EL (cell line): ENCODE data around the gene ZCCHC14.
"Not testable (repeated sequence)": the region's sequence is repeated elsewhere in the genome, so short reads cannot be mapped to it uniquely, and the experiment has no call there.

Experiments used
- DNase-seq: peaks from one replicate; pipeline ENCODE4 v3.0.0-alpha.2; 2016

ZCCHC14 gene

GRCh38 chr16:87495578-87496446 is 3.0 kb upstream of the ZCCHC14 start:
- no peak for DNase-seq

DNA sequence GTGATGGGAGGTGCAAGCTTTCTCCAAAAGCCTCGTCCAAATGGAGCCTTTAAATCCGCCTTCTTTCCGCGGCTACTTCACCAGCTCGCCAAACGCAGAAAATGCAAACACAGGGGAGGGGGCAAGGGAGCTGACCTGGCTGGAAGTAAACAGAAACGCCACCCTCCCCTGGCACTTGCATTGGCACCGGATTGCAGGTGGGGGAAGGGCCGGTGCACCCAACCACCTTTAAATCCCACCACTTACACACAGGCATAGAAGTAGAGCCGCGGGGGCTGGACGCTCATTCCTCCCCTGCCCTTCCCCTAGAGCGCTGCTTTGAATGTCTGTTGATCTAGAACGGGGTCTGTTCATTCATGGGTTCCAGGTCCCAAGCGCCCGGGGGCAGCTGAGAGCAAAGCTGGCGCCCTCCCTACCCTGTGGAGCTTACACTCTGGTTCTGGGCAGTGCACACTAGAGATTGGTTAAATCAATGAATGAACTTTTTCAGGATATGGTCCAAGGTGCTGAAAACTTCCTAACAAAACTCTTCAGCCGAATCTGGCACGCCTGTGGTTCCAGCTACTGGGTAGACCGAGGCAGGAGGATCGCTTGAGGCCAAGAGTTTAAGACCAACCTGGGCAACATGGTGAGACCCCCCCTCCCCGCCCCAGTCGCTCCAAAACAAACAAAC is 920 bp upstream of the ZCCHC14 start:
- no peak for DNase-seq

DNA sequence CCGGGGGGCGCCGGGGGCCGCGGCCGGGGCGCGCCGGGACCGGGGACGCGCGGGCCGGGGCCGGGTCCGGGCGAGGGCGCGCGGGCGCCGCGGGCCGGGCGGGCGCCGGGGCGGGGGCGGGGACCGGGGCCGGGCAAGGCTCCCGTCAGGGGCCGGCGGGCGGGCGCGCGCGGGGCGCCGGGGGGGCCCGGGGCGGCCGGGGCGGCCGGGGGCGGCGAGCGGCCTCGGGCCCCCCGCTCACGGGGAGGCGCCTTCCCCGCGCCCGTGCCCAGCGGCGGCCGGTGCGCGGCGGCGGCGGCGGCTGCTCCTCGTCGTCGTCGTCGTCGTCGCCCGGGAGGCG is 563 bp downstream of the ZCCHC14 start:
- no peak for DNase-seq

DNA sequence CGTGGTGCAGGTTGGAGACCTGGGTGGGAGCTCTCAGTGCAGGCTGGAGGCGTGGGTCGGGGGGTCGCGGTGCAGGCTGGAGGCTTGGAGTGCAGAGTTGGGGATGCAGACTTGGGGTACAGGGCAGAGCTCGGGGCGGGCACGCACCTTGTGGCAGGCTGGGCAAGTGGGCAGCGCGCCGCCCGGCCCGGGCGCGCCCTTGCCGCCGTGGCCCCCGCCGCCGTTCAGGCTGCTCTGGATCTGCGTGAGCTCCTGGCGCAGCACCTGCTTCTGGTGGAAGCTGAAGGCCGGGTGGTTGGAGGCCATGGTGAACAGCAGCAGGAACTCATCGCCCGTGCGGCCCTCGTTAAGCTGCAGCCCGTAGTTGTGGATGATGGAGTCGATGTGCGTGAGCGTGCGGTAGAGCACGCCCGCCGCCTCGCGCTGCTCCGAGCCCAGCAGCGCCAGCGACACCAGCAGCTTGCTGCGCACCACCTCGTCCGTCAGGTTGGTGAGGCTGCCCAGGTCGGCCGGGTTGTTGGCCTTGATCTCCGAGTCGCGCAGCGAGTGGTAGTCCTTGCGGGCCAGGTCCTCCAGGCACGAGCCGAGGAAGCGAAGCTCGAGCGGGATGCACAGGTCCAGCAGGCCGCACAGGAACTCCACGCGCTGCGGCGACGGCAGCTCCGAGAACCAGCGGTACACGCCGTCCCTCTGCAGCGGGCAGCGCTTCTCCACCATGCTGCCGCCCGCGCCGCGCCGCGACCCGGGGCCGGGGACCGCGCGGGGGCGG is 1.1 kb downstream of the ZCCHC14 start:
- DNase-seq = peak; percentile 50

GRCh38 chr16:87490799-87491521 is 1.9 kb downstream of the ZCCHC14 start:
- not testable (repeated sequence) for DNase-seq

DNA sequence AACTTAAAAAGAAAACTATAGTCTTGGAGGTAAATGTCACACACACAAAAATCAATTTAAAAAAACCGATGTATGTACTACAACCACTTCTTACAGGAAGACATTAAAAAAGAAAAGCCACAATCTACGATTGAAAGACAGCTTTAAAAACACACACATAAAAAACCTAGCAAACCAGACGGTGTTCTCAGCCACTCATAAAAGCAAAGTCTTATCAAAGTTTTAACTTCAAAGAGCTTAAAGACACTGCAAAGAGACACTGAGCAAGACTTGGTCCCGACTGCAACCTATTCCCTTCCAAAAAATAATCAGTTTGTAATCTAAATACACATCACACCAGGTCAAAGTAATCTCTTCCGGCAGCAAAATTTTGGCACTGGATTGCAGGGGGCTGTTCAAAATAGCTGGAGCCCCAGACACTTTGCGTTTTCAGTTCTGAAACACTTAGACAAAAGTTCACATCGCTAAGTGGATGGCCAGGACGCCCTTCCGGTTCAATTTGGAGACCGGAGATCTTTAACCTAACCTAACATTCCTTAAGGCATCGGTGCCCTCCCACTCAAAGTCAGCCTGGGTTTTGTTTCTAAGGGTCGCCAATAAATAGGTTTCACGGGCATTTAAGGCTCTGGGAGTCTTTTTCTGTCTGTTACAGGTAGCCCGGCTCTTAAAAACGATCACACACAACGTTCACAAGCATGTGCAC is 2.6 kb downstream of the ZCCHC14 start:
- peak; percentile 25 for DNase-seq

- DNase-seq = no peak
These were observed 3.3 kb downstream of the ZCCHC14 start for GRCh38 chr16:87489434-87490045.

GRCh38 chr16:87488960-87489359 is 3.9 kb downstream of the ZCCHC14 start:
- not testable (repeated sequence) for DNase-seq

DNA sequence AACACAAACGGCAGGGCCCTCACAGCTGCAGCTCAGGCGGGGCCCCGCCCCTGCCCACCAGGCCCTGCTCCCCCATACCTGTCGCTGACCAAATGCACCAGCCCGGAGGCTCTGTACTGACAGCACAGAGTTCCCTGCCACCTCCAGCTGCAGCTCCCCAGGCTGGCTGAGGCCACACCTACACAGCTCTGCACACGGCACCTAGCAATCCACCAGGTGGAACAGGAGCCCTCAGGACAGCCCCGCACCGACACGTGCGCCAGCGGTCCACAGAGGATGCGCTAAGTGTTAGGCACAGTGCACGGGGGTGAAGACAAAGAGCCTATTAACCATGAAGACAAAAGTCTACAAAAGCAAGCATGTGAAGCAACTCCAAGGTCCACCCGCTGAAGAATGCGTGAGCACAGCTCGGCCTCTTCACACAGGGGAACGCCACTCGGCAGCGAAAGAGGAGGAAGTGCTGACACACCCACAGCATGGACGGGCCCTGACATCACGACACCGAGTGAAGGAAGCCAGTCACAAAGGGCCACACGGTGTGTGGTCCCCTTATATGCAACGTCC is 5.4 kb downstream of the ZCCHC14 start:
- DNase-seq = no peak

DNA sequence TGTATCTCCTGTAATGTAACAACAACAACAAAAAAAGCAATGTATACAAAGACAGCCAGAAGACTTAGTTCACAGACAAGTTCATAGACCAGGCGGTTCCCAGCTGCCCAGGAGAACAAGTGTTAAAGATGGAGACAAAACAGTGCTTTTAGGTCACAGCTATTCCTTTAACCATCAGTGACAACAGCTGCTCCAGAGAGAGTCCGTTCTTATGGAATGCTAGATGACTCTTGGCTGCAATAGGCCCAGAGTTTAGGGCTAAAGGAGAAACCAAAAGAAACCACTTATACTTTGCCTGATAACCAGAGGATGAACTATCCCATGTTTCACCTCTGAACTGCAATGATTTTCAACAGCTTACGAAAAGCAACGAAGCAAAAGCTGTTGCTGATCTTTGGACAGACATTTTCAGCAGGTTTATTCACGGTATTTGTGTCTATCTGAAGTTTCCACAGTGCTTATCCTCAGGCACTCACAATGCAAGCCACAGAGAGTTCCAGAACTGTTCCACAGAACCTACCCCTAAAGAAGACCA is 6.0 kb downstream of the ZCCHC14 start:
- no peak for DNase-seq

GRCh38 chr16:87486282-87486681 is 6.5 kb downstream of the ZCCHC14 start:
- no peak for DNase-seq

DNA sequence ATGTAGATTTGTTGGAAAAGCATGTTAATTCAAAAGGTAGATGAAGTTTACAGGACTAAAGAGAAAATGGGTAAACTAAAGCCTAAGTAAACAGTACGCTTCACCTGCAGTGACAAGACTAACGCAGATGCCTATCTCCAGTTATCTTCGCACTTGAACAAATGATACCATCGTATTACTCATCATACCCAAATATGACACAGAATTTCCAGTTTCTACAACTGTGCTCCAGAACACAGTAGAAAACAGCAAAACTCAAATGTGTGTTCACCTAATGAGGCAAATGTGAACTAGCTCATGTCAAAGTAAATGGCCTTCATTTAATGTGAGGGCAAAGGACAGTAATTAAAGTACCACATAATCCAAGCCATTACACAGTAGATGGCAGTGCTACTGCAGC is 7.0 kb downstream of the ZCCHC14 start:
- DNase-seq = not testable (repeated sequence)

- no peak for DNase-seq
These were observed 8.1 kb downstream of the ZCCHC14 start for GRCh38 chr16:87484487-87485331.

DNA sequence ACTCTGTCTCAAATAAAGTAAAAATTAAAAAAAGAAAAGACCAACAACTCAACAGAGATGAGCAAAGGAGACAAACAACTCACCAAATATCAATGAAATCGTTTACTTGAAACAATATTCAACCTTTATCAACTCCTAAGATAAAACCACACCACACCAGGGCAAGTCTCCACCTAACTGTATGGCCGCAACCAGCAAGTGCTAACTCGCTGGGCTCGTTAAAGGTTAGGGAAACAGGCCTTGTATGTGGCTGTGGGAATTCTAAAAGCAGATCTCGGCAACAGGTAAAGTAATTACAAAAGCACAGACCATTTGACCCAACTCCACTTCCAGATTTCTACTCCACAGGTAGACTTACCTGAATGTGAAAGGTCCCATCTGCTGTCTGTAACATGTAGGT is 9.3 kb downstream of the ZCCHC14 start:
- no peak for DNase-seq

DNA sequence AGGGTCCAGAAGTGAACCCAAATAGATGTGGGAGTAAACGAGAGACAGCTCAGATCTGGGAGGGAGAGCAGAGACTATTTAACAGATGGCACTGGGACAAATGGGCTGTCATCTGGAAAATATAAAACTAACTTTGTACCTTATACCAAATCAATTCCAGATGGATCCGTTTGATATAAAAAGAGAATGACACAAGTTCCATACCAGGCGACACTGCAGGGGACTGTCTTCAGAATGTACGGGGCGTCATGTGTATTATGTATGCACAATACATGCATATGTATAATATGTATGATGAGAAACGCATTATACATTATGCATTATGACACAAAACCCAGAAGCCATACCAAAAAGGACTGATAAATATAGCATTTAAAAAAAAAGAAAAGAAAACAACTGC is 10.2 kb downstream of the ZCCHC14 start:
- not testable (repeated sequence) for DNase-seq

- DNase-seq = no peak
These were observed 10.6 kb downstream of the ZCCHC14 start for GRCh38 chr16:87482266-87482665.

DNA sequence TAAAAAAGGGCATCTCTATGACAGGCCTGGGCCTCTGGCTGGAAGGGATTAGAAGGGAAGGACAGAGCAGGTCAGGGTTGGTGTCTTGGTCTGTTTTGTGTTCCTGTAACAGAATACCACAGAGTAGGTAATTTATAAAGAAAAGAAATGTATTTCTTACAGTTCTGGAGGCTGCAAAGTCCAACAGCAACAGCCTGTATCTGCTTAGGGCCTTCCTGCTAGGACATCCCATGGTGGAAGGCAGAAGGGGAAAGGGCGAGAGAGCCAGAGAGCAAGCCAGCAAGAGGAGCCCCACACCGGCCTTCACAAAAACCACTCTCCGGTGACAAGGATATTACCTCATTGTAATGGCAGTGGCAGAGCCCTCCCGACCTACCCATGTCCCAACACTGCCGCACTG is 11.1 kb downstream of the ZCCHC14 start:
- not testable (repeated sequence) for DNase-seq

GRCh38 chr16:87477209-87477981 is 15.4 kb downstream of the ZCCHC14 start:
- DNase-seq = peak; percentile 65

DNA sequence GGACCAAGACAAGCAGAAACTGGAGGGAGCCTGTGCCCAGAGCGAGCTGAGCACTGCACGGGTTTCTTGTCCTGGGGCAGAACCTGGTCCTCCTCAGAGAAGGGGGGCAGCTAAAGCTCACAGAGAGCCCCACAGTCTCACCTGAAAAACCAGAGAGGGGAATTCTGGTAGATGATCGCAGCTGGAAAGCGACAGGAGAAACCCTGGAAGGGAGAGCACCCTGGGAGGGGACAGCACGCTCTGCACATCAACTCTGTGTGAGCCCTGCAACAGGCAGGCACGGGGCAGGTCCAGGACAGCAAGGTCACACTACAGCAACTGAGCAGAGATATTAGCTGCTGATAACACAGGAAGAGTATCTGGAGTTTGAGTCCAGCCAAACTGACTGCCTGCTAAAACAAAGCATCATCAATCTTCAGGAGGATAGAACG is 18.2 kb downstream of the ZCCHC14 start:
- no peak for DNase-seq
